ENCODE results near the gene TEKT5.

DNA sequence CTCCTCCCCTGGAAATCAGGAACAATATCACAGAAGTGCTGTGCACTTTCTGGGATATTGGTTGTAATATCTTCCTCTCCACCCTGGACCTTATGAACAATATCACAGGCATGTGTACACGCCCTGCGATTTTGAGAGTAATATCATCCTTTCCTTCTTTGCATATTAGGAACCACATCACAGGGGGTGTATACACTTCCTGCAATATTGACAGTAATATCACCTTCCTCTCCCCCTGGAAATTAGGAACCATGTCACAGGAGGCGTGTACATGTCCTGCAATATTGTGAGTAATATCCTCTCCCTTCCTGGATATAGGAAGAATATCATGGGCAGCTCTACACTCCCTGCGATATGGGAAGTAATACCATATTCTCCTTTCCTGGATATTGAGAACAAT, 14.2 kb upstream of the TEKT5 start:
- TF ChIP-seq CTCF (conservative IDR thresholded peaks at IDR 0.05 in 1 of 2, IDR thresholded peaks at IDR 0.05 in 1 of 2; ENCODE audit: low read depth in 1 of 2, low read length in 2 of 2) (no peak), EZH2 (IDR thresholded peaks at IDR 0.05; ENCODE audit: low read length, missing control alignments) (no peak)

Data from fibroblast of lung (primary cell).